Gastroesophageal sphincter (tissue), 4 donors: ENCODE data around the gene ZNF101. TPM values are rescaled to one million over a fixed set of nuclear protein-coding genes. Genes with fewer than 3 reads are reported as not detected.

ENCODE experiments used
- ATAC-seq: fragments of 150-250 bp; one replicate; pipeline ENCODE4 v1.9.1; 2016; ENCODE audit warnings: mild to moderate bottlenecking, moderate library complexity
- H3K27ac ChIP-seq, 4 donors: fragments of 200-600 bp; sonication (generic) in 3 of 4; 1 replicate in 3 of 4; 2 replicates in 1 of 4; pipeline ENCODE4 v1.5.1; 2016 to 2019
- H3K27me3 ChIP-seq: fragments of 200-600 bp; sonication (generic); one replicate; pipeline ENCODE4 v1.5.1; 2019
- H3K36me3 ChIP-seq, 2 donors: fragments of 200-600 bp; sonication (generic); one replicate each; pipeline ENCODE4 v1.5.1; 2019; ENCODE audit warnings: control low read depth in 1 of 2
- H3K4me1 ChIP-seq, 3 donors: fragments of 200-600 bp; sonication (generic); 1 replicate in 2 of 3; 2 replicates in 1 of 3; pipeline ENCODE4 v1.5.1; 2016 to 2019; ENCODE audit warnings: control low read depth in 2 of 3
- H3K4me3 ChIP-seq, 2 donors: fragments of 200-600 bp; sonication (generic); one replicate each; pipeline ENCODE4 v1.5.1; 2019; ENCODE audit warnings: mild to moderate bottlenecking in 1 of 2, moderate library complexity in 1 of 2
- H3K9me3 ChIP-seq, 3 donors: fragments of 200-600 bp; sonication (generic); one replicate each; pipeline ENCODE4 v1.5.1; 2017 to 2019; ENCODE audit warnings: control low read depth in 2 of 3
- EP300 ChIP-seq: sonication (generic); formaldehyde crosslinking; IDR thresholded peaks from one replicate; pipeline ENCODE4 v1.6.1; 2017; ENCODE audit warnings: antibody characterized with exemption, mild to moderate bottlenecking
- POLR2A ChIP-seq, 2 donors: fragments of 450-650 bp; IDR thresholded peaks; one replicate each; pipeline ENCODE4 v1.6.1; 2017; ENCODE audit warnings: antibody characterized with exemption in 2 of 2, mild to moderate bottlenecking in 2 of 2, moderate library complexity in 1 of 2
- POLR2AphosphoS5 ChIP-seq: sonication (generic); formaldehyde crosslinking; IDR thresholded peaks from one replicate; pipeline ENCODE4 v1.6.1; 2017; ENCODE audit warnings: antibody characterized with exemption
- WGBS, 2 donors: methylation state at CpG; one replicate each; pipeline ENCODE4 v1.1.5; 2018; ENCODE audit warnings: low coverage in 1 of 2; 5-methylcytosine and 5-hydroxymethylcytosine counted together
- total RNA-seq, 4 donors: library from RNA; depleted of rRNA; stranded (reverse); fragments of >200 nt; gene quantifications; one replicate each; pipeline ENCODE4 v1.1.0, GENCODE V29; 2016
- TF ChIP-seq, protein P1 (sequence below), 4 experiments: fragments of 200-600 bp in 2 of 4; fragments of 450-650 bp in 2 of 4; sonication (generic) in 1 of 4; IDR thresholded peaks; one replicate each; pipeline ENCODE4 v1.5.1; 2017 to 2019; ENCODE audit warnings: antibody characterized with exemption in 4 of 4, mild to moderate bottlenecking in 2 of 4, moderate library complexity in 2 of 4

The ZNF101 gene
- total RNA-seq, 4 donors from 2014 or later, result 2.5 to 7.6 (median 4.4) TPM

DNA sequence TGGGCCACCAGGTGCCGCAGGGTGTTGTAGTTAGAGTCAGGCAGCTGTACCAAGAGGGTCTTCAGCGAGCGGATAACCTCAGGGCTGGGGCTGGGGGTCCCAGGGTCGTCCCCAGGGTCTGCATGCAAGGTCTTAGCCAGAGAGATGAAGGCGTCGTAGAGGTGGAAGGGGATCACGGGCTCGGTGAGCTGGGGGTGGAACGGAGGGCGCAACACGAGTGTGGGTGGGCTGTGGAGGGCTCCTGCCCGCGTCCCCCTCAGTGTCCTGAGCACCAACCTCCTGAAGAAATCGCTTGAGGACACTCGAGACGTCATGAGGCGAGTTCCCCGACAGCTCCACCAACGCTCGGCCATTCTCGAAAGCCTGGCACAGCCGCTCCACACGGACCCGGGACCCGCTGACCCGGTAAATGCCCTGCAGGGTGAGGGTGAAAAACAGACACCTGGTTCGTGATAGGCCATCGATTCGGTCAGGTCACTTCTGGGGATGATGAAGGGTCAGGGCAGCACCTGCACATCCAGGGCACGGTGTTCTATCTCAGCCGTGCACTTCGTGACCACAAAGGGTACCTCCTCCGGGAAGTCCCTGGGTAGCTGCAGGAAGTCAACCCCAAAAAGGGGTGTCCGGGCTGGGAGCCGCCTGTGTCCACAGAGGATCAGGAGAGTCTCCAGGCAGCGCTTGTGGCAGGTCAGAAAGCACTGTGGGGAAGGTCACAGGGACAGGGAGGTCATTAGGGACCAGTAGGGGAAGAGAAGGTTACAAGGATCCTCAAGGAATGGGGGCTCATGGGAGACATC, 33.9 kb upstream of the ZNF101 start:
- no peak overlapping the region for H3K4me3 ChIP-seq
- no peak for TF ChIP-seq POLR2AphosphoS5
- no peak for ATAC-seq

DNA sequence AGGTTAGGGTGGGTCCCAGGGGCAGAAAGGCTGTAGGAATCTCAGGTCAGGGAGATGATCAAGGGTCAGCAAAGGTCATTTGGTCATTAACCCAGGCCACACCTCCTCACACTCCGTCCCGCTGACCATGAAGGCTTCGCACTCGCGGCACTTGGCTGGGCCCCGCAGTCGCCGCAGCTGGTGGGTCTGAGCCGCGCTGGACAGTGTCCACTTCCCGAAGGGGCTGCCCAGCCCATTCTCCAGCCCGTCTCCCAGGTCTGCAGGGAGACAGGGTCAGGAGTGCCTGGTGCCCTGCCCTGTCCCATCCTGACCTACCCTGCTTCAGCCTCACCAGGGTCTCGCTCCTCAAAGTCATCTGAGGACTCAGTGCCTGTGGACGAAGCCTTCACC, 33.3 kb upstream of the ZNF101 start:
- Histone ChIP-seq H3K4me3 (no peak overlapping the region), H3K27me3 (no peaks in the 10 kb centered on the region), H3K9me3 (no peaks in the 10 kb centered on the region), H3K36me3 (peaks cover 0 to 62% of the 10 kb centered on the region in 2 donors), H3K4me1 (no peaks in the 10 kb centered on the region), H3K27ac (no peak overlapping the region)
- 96% methylated on average over 8 of the region's 14 CpGs; no CpG with 5 or more reads in 1 of the 2 donors for WGBS, 2 donors
- no peak for ATAC-seq
- TF ChIP-seq EP300, result no peak
- TF ChIP-seq, protein P1, sequence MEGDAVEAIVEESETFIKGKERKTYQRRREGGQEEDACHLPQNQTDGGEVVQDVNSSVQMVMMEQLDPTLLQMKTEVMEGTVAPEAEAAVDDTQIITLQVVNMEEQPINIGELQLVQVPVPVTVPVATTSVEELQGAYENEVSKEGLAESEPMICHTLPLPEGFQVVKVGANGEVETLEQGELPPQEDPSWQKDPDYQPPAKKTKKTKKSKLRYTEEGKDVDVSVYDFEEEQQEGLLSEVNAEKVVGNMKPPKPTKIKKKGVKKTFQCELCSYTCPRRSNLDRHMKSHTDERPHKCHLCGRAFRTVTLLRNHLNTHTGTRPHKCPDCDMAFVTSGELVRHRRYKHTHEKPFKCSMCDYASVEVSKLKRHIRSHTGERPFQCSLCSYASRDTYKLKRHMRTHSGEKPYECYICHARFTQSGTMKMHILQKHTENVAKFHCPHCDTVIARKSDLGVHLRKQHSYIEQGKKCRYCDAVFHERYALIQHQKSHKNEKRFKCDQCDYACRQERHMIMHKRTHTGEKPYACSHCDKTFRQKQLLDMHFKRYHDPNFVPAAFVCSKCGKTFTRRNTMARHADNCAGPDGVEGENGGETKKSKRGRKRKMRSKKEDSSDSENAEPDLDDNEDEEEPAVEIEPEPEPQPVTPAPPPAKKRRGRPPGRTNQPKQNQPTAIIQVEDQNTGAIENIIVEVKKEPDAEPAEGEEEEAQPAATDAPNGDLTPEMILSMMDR (IDR thresholded peaks at IDR 0.05), result no peak
- TF ChIP-seq POLR2A (IDR thresholded peaks at IDR 0.05), result no peak
- no peak for TF ChIP-seq POLR2AphosphoS5

More for the DNA sequence above, 33.9 kb upstream of the ZNF101 start:
- Histone ChIP-seq H3K36me3 (peaks cover 0 to 57% of the 10 kb centered on the region in 2 donors), H3K9me3 (no peaks in the 10 kb centered on the region), H3K27ac (no peak overlapping the region), H3K27me3 (no peaks in the 10 kb centered on the region), H3K4me1 (no peaks in the 10 kb centered on the region)
- whole genome bisulfite sequencing, 2 donors, result 93 to 95% methylated on average over 4 to 31 of the region's 36 CpGs

DNA sequence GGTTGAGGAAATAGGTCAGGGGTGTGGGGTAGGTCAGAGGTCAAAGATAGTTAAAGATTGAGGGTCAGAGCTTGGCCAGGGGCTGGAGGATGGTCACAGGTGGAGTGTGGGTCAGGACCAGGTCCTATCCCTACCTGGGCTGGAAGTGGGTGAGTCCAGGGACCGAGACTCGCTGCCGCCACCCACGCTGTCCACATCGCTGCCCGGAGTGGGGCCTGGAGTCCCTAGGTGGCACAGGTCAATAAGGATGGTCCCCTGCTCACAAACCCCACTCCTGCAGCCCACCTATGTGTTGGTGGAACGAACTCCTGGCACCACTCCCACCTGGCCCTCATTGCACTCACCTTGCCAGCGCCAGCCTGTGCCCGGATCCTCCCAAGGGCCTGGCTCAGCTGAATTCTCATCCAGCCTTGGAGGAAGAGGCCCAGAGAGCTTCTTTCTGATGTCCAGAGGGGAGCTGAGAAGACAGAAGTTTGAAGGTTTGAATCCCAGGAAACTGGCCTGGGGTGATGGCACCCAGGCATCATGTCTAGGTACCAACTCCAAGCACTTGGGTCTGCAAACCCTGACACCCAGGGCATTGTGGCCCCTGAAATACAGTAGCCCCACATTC, 32.0 kb upstream of the ZNF101 start:
- TF ChIP-seq POLR2AphosphoS5 (no peak), POLR2A (IDR thresholded peaks at IDR 0.05) (no peak), EP300 (no peak)
- TF ChIP-seq, protein P1 (IDR thresholded peaks at IDR 0.05), result no peak

DNA sequence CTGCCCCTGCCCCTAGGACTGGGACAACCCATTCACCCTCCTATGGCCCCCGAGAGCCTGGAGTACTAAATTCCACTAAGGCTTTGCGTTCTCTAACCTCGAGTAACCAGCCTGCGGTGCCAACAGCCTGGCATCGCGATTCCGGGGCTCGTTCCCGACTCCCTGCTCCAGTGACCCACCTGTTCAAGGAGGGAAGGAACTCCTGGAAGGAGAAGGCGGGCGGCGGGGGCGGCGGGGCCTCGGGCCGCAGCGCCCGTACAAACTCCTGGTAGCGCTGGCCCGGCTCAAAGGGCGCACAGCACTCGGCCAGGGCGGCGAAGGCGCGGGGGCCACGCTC, 31.5 kb upstream of the ZNF101 start:
- ATAC-seq, result no peak
- H3K9me3 ChIP-seq, result no peaks in the 10 kb centered on the region
- H3K4me3 ChIP-seq, result no peak overlapping the region
- H3K4me1 ChIP-seq, result no peaks in the 10 kb centered on the region
- TF ChIP-seq, protein P1 (IDR thresholded peaks at IDR 0.05), result no peak
- TF ChIP-seq POLR2AphosphoS5 (no peak), EP300 (no peak), POLR2A (IDR thresholded peaks at IDR 0.05) (no peak)
- H3K27me3 ChIP-seq, result no peaks in the 10 kb centered on the region
- H3K27ac ChIP-seq, result no peak overlapping the region
- peaks cover 0 to 62% of the 10 kb centered on the region in 2 donors for H3K36me3 ChIP-seq
- no CpG with 5 or more reads among the region's 27 CpGs for WGBS, 2 donors

More for the DNA sequence above, 32.0 kb upstream of the ZNF101 start:
- Histone ChIP-seq H3K36me3 (peaks cover 0 to 62% of the 10 kb centered on the region in 2 donors), H3K4me1 (no peaks in the 10 kb centered on the region), H3K27me3 (no peaks in the 10 kb centered on the region), H3K4me3 (no peak overlapping the region), H3K9me3 (no peaks in the 10 kb centered on the region), H3K27ac (no peak overlapping the region)
- WGBS, 2 donors, result no CpG with 5 or more reads among the region's 9 CpGs
- ATAC-seq, result no peak

DNA sequence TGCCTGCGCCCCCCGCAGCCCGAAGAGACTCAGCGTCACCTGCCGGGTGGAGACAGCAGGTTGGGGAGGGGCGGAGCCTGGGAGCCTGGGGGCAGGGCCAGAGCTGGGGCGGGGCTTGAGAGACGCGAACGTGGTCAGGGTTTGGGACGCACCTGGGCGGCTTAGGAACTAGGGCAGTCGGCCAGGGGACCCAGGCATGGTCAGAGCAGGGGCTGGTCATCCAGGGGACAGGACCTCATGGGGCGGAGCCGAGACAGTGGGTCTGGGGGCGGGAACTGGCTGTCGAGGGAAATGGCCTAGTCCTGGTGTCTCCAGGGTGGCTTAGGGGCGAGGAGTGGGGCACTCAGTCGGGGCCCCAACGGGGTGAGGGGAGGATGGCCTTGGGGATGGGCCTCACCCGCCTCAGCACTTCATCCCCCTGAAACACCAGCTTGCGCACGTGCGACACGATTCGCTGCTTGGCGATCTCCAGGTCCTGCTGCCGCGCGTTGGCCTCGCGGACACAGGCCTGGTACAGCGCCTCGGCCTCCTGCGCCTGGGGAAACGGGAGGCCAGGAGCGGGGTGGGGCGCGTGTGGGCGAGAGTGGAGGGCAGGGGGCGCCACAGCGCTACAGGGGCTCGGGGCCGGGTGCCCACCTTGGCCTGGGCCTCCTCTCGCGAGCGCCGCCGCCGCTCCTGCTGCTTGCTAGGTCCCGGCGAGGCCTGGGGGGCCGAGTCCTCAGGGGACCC, 31.0 kb upstream of the ZNF101 start:
- no peaks in the 10 kb centered on the region for H3K9me3 ChIP-seq
- no peaks in the 10 kb centered on the region for H3K27me3 ChIP-seq
- H3K4me1 ChIP-seq, result peaks cover 0 to 4% (median 1%) of the 10 kb centered on the region in 3 donors
- WGBS, 2 donors, result 35 to 88% methylated on average over 2 to 8 of the region's 53 CpGs
- no peak overlapping the region for H3K4me3 ChIP-seq
- no peak for ATAC-seq
- TF ChIP-seq POLR2AphosphoS5, result no peak
- TF ChIP-seq EP300, result no peak
- TF ChIP-seq, protein P1 (IDR thresholded peaks at IDR 0.05), result no peak
- no peak overlapping the region for H3K27ac ChIP-seq
- peaks cover 0 to 62% of the 10 kb centered on the region in 2 donors for H3K36me3 ChIP-seq
